Measurements from ENCODE around the gene MAFF.
A peak's percentile ranks its signal among the peaks of the same experiment; 100 is the strongest.

MAFF gene

DNA sequence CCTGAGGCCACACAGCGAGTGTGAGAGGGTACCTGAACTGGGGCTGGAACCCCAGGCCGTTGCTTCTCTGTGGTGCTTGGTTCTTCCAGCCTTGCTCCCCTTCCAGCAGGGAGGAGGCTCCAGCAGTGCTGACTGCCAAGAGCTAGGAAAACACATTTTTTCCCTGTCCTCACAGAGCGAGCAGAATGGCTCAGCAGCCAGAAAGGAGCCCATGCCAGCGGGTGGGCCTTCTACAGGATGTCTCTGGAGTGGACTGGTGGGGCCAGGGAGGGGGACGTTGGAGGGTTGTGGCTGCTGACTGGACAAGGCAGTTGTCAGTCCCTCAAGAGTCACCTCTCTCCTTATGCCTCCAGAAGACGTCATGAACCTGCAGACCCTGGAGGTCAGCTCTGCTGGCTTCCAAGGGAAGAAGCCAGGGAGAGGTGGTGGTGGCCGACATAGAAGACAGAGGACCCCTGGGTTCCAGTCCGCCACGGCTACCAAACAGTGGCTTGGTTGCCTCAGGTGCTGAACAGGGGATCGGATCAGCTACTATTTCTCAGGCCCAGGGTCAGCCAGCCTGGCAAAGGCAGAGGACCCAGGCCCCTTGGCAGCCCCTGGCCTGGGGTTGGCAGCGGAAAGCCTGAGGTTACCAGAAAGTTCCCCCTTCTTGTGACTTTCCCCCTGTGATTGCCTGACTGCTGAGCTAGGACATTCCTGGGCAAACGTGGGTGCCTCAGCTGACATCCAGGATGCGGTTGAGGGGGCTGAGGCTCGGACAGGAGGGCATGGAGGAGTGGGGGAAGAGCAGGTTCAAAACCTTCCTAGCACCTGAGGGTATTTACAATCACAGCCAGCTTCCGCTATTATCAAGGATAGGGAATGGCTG, 3.7 kb downstream of the MAFF start:
- no peak for DNase-seq

DNA sequence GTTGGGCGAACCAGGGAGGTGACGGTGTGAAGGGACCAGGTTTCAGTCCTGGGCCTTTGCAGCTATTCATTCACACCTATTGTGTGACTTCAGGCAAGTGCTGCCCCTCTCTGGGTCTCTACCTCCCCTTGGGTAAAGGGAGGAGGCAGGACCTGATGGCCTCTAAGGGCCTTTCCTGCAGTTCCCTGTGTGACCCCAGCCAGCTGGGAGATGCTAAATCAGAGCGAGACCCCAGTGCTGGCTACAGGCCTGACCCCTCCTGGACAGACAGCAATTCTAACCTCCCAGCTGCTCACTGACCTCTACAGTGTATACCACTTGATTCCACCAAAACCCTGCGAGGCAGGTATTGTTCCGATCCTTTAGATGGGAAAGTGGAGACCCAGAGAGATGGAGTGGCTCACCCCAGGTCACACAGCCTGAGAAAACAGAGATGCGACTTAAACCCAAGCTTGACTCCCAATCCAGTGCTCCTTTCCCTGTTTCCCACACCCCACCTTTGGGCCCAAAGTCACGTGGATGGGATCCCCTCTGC, 6.2 kb downstream of the MAFF start:
- DNase-seq, result no peak

DNA sequence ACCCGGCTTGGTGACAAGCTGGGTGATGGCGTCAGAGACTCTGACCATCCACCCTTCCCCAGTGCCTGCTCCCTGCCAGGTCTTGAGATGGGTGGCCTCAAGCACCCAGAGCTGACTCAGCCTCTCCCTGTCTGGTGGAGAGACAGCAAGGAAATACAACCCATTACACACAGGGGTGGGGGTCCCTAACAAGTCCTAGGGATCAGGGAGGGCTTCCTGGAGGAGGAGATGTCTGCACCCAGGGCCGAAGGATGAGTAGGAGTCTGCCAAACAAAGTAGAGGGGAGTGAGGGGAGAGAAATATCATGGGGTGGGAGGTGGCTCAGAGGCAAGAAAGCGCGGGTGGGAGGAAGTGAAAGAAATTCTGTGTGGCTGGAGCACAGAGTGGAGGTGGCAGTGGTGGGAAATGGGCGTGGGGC, 6.8 kb downstream of the MAFF start:
- DNase-seq, result no peak

DNA sequence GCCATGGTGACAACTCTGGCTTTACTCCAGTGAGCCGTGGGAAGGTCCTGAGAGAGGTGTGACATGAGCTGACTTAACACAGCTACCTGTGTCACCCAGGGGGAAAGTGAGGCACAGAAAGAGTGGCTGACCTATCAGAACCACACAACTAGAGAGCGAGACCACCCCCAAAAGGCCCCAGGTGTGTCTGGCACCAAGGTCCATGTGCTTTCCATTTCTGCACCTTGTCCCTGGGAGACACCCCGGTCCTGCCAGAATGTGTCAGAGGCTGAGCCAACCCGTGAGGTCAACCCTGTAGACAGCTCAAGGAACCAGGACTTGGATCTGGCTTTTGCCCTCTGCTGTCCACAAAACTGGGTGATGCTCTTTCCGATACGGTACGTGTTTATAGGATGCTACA, 9.8 kb downstream of the MAFF start:
- DNase-seq, result no peak

DNA sequence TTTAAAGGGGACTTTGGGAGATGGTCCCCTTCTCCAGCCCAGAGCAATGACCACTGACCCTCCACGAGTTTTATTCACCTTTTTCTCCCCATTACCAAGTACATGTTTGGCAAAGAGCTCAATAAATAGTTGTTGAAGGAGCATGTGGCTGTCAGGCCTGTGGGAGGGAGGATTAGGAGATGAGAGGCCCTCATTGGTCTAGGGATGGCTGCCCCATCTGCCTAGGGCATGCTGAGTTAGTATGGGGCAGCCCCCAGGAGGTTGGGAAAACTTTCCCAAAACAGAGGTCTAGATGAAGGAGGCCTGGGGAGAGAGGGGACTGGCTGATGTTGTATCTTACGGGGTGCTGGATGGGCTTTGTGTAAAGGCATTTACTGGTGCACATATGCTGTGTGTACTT, 10.6 kb downstream of the MAFF start:
- DNase-seq, result no peak

DNA sequence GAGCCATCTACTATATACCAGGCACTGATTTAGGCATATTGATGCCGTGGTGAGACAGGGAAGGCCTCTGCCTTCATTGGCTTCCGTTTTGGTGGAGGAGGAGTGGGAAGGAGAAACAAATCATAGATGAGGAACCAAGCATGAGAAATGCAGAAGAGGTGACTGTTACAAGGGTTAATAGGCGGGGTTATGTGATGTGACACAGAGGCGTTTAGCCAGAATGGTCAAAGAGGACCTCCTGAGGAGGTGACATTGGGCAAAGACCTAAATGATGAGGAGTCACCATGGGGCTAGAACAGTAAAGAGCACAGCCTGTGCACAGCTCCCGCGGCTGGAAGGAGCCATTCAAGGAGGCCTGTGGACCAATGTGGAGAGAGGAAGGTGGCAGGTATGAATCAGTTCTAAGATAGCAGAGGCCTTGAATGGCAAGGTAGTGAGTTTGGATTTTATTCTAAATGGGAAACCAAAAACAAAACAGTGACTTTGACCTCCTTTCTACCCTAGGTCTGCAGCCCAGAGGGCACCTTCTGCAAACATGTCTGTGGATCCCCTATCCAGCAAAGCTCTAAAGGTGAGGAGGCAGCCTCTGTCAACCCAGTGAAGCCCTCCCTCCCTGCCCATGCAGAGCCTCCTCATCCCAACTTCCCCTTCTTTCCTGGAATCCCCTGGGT, 11.7 kb downstream of the MAFF start:
- no peak for DNase-seq

DNA sequence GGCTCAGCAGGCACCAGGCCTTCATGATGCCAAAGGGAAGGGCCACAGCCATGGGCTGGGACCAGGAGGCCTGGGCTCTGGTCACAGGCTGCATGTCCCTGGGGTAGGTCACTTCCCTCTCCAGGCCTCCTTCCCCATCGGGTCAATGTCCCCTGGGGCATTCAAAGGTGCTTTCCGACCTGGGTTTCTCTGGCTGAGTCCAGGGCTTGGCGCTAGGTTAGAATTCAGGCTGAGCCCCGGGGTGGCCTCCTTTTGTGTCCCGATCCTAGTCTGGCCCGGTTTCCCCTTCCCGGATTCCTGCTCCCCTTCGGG, 12.2 kb downstream of the MAFF start:
- DNase-seq, result no peak

DNA sequence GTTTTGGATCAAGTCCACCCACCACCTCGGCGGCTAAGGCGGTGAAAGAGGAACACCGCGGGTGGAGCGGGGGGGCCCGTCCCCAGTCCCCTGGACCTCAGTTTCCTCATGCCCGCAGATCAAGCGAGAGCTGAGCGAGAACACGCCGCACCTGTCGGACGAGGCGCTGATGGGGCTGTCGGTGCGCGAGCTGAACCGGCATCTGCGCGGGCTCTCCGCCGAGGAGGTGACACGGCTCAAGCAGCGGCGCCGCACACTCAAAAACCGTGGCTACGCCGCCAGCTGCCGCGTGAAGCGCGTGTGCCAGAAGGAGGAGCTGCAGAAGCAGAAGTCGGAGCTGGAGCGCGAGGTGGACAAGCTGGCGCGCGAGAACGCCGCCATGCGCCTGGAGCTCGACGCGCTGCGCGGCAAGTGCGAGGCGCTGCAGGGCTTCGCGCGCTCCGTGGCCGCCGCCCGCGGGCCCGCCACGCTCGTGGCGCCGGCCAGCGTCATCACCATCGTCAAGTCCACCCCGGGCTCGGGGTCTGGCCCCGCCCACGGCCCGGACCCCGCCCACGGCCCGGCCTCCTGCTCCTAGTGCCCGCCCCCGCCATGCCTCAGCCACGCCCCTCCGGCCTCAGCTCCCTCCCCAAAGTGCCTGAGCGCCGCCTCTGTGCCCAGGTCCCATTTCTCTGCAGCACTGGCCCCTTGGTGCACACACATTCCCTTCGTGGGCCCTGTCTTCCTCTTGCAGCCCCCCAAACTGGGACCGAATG, 12.7 kb downstream of the MAFF start:
- peak; percentile 85 for DNase-seq

DNA sequence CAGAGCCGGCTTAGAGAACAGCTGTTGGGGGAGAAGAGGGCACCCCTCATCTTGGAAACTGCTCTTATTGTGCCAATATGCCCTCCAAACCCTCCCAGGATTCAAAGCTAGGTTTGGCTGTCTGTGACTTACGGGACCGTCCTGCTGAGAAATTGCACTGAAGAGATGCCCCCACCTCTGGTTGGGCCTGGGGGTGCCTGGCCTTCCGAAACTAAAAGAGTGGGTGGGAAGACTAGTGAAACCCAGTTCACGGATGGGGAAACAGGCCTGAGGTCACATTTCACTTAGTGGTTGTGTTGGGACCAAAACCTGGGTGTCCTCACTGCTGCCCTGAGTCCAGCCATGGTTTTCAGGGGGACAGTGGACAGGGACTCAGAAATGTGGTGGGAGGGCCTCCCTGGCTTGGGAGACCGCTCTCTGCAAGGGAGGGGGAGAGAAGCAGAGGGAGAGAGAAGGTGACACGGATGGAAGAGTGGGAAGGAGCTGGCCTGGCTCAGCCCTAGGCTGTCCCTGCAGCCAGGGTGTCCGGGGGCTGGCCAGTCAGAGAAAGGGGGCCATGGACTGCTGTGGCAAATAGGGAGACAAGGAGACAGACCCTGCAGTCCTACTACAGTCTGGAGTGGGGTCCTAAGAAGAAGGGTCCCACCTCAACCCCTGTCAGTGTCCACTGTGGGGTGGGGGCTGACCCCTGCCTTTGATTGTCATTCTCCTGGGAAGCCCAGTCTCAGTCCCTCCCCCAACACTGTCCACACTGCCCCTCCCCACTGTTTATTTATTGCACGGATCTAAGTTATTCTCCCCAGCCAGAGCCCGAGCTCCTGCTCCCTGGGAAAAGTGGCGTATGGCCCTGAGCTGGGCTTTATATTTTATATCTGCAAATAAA, 13.6 kb downstream of the MAFF start:
- DNase-seq, result no peak

DNA sequence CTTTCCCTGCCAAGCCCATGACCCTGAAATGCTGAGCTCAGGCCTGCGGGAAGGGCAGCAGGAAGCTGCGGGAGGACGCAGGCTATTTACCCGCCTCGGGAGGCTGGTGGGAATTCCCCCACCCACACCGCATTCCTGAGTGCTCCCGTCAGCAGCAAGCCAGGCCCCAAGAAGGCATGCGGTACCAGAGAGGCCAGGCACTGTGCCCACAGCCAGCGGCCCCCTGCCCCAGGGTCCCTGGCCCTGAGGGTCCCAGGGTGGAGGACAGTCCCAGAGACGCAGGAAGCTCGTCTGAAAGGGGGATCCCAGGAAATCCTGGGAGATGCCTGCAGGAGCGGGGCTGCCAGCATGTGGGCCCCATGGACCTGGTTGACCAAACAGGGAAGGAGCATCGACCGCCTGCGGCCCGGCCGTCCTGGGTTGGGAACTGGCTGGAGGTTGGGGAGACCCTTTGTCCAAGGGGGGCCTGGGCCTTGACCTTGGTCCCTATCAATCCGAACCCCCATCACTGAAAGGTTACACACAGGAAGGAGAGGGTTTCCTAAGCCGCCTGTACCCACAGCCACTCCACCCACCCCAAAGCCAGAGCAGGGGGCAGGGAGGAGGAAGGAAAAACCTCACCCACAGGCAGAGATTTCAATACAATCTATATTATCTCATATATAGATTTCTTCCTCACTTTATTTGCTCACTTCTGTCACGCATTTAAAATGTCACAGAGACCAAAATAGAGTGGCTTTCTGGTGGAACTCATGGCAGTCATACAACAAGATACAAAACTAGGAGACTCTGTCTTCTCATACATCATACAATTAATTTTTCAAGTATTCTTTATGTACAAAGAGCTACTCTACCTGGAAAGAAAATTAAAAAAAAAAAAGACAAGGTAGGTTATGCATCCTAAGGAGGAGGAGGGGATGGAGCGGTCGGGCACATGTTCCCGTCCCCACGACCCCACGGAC, 17.1 kb downstream of the MAFF start:
- DNase-seq, result peak; percentile 33

DNA sequence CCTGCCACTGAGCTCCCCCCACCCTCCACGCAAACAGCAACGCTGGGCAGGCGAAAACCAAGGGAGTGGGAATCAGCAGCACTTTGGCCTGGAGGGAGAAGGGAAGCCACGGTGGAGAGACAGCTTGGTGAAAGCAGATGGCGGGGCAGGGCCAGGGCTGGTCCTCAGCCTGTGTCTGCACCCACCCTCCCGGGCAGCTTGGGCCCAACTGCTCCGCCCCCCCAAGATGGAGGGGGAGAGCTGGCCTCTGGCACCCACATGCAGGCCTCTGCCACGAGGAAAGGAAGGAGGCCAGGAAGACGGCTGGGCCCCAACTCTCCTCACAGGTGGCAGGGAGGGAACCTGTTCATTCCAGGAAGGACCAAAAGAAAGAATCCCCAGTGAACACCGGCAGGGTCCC, 17.8 kb downstream of the MAFF start:
- DNase-seq, result no peak

DNA sequence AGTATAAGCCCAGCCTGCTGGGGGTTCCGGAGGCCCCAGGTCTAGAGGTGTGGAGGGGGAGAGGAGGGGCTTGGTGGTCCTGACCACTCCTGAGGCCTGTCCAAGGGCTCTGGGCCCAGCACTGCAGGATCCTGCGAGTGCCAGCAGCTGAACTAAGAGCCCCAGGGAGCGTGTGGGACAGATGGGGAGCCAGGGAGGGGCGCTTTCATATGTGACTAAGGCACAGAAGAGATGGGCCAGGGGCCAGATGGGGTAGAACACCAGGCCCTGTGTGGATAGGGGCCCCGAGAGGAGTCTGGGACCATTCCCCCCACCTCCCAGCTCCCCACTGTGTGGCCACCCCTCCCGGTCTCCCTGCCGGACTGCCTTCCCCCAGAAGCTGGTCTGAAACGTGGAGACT, 18.4 kb downstream of the MAFF start:
- DNase-seq, result no peak

DNA sequence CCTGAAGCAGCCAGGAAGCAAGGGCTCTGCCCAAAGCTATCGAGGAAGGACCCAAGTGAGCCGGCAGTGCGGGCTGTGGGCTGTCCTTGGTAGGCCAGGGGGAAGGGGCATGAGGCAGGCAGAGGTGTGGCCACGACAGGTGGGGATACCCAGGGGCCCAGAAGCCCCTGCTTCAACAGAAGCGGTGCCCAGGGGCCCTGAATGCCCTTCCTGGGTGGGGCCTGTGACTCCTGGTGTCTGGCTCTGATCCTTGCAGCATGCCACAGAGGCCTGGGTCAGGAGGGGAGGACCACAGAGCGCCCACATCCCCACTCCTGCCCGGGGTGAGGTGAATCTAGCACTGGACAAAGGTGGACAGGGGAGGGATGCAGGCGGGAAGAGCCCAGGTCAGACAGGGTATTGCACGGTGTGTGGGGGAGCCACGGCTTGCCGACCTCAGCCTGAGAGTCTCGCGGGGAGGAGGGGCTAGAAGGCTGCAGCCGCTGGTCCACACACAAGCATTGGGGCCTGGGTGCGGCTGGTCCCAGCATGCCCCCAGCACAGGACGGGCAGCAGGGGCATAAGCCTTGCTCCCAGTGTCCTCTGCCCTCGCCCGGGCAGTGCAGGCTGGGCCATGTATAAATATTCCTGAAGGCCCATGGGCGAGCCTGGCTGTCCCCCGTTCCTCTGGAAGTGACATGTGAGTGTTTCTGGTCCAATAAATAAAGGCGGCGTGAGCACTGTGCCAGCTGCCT, 19.0 kb downstream of the MAFF start:
- no peak for DNase-seq

DNA sequence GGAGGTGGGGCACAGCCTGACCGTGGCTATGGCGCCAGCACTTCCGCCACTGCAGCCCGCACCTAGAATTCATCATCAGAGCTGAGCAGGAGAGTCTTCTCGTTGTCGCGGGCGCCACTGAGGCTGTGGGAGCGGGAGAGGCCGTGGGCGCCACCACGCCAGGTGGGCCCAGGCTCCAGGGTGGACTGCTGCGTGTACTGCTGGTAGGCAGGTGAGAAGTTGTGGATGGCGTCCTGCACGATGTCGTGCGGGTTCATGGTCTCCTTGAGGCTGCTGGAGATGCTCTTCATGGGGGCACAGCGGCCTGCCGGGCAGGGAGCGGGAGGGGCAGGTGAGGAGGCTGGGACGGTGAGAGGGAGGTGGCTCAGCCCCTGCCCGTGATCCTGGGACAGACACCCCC, 19.6 kb downstream of the MAFF start:
- no peak for DNase-seq

DNA sequence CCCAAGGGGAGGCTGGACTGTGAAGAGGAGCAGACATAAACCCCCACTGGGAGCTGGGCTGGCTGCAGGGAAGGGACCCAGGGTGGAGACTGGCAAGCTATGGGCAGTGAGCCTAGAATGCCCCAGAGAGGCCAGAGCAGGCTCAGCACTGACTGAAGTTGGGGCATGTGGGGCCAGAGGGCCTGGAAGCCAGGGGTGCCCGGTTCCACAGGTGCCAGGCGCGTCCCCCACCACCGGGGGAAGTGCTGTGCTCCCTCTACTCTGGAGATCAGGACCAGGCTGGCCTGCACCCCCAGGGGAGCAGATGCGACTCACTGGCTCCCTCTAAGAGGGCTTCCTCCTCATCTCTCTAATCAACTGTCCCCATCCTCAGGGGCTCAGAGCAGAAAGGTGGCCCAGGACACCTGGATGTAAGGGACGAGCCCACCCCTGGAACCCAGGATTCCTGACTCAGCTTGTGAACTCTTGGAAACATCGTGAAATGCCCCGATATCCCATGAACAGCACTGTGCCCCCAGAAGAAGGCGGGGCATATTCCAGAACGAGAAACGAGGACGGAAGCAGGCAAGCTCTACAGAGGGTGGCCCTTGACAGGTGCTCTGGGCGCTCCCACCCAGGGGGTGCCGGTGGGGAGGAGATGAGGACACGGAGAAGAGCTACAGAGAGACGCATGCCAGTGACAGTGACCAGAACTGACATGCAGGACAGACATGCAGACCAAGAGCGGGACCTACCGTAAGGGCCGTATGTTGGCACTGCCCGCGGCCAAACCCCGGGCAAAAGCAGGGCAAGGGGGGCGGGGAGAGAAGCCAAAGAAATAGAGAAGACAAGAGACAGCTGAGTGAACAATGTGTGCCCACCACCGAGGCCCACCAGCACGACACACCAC, 20.4 kb downstream of the MAFF start:
- no peak for DNase-seq

DNA sequence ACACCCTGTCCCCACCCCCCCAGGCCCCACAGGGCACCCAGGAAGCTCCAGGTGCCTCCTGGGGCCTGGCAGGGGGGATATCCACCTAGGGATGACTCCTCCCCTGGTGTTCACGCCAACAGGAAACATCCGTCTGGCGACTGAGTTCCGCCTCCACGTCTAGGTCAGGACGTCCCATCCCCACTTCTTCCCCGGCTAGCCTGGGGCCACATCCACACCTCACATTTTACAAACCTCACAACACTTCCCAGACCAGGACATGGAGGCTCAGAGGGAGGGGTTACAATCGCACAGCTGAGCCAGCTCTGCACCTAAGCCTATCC, 21.0 kb downstream of the MAFF start:
- DNase-seq, result no peak

DNA sequence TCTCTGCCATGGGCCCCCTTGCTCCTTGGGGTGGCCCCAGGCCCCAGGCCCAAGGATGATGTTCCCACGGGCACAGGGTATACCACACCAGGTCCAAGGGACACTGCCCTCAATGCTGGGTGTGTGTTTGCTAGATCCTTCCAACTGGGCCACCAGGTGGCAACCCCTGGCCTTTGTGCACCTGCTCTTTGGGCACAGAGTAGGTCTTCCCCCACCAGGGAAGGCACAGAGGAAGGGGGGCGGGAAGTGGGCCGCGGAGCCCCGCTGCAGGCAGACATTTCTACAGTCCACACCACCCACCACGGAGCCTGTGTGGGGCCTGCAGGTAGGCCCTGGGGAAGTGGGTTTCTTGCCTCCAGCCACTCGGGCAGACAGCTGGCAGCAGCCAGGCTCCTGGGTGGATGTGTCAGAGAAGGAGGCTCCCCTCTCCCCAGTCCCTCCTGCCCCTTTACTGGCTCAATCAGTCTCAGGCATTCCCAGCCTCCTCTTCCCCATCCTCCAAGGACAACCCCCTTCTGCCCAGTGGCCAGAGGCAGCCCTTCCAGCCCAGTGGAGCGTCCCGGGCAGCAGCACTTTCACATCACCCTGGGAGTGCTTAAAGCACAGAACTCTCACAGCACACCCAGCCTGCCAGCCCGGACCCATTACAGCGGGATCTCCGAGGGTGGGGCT, 21.6 kb downstream of the MAFF start:
- DNase-seq, result no peak

DNA sequence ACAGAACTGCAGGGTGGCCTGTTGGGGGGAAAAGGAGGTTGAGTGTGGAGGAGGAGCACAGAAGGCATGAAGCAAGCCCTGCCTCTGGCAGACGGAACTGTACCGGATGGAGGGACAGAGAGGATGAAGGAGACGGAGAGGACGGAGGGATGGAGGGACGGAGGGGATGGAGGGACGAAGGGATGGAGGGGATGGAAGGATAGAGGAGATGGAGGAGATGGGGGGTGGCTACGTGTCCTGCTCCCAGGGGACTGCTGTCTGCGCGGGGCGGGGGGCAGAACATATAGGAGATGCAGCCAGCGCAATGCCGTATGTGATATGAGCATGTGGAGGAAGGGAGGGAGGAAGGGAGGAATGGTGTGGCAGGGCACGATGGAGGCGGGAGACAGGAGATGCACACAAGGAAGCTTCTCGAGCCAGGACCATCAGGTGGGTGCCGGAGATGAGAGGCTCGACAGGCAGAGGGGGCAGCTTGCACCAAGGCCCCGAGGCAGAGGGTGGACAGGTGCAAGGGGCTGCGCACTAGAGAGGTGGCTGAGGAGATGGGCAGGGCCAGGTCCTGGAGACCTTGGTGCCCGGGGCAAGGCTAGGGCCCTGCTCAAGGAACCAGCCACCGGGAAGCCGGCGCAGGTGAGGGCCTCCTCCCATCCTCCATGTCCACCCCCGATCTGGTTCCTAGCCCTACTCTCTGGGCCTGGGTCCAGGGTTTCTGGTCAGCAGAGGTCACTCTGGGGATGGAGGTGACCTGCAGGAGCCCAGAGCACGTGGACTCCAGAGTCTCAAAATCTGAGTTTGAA, 25.3 kb downstream of the MAFF start:
- DNase-seq, result no peak
